ENCODE data around the gene CDC20. TPM values are rescaled to one million over a fixed set of nuclear protein-coding genes. Genes with fewer than 3 reads are reported as not detected.

The CDC20 gene
- total RNA-seq, 1 donor from 2014 or later = 0.99 TPM

DNA sequence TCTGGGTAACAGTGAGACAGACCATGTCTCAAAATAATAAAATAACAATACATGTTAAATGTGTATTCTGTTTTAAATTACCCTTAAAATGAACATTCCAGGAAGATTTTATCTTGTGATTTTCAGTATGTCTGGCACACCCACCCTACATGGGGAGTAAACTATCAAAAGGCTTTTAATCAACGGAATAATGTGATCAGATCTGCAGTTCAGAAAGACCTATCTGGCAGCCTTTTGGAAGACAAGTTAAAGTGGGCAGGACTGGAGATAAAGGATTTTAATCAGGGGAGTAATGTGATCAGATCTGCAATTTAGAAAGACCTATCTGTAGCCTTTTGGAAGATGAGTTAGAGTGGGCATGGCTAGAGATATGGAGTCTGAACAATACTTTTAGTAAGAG is 20.7 kb downstream of the CDC20 start:
- TF ChIP-seq, protein P1, sequence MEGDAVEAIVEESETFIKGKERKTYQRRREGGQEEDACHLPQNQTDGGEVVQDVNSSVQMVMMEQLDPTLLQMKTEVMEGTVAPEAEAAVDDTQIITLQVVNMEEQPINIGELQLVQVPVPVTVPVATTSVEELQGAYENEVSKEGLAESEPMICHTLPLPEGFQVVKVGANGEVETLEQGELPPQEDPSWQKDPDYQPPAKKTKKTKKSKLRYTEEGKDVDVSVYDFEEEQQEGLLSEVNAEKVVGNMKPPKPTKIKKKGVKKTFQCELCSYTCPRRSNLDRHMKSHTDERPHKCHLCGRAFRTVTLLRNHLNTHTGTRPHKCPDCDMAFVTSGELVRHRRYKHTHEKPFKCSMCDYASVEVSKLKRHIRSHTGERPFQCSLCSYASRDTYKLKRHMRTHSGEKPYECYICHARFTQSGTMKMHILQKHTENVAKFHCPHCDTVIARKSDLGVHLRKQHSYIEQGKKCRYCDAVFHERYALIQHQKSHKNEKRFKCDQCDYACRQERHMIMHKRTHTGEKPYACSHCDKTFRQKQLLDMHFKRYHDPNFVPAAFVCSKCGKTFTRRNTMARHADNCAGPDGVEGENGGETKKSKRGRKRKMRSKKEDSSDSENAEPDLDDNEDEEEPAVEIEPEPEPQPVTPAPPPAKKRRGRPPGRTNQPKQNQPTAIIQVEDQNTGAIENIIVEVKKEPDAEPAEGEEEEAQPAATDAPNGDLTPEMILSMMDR (IDR thresholded peaks at IDR 0.05; ENCODE audit: borderline replicate concordance) = no peak
- Histone ChIP-seq H3K27ac (replicated peaks) (no peak overlapping the region), H3K4me1 (peaks cover 29% of the 10 kb centered on the region), H3K36me3 (peaks cover 33% of the 10 kb centered on the region), H3K9me3 (replicated peaks) (no peaks in the 10 kb centered on the region), H3K4me3 (no peak overlapping the region), H3K27me3 (ENCODE audit: low read depth) (no peaks in the 10 kb centered on the region)
- DNase-seq = no peak
- intact Hi-C loops (cut with micrococcal nuclease) = no loop called here

DNA sequence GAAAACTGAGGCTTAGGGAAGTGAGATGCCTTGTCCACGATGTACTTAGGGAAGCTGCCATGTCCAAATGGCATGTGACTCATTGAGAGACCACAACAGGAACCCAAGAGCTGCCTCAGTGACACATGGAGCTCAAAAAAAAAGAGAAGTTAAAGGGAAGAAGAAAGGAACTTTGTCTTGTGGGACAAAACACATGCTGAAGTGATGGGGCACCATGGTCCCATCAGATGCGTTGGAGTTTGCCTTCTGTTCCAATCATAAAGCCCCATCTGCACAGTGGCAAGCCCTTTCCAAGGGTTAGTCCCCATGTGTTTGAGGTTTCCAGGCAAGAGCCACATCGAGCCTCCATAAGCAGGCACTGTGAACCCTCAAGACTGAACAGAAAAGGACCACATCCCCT is 22.8 kb downstream of the CDC20 start:
- Histone ChIP-seq H3K4me1 (peaks cover 29% of the 10 kb centered on the region), H3K4me3 (no peak overlapping the region), H3K9me3 (replicated peaks) (no peaks in the 10 kb centered on the region), H3K36me3 (peaks cover 54% of the 10 kb centered on the region), H3K27me3 (ENCODE audit: low read depth) (no peaks in the 10 kb centered on the region), H3K27ac (replicated peaks) (peak overlapping the region; percentile 58)
- TF ChIP-seq, protein P1 (IDR thresholded peaks at IDR 0.05; ENCODE audit: borderline replicate concordance) = no peak
- DNase-seq = no peak
- intact Hi-C loops (cut with micrococcal nuclease) = loop anchor here (10.0 kb wide), 1 partner anchor 157 kb away; no protein-coding TSS in a partner anchor

DNA sequence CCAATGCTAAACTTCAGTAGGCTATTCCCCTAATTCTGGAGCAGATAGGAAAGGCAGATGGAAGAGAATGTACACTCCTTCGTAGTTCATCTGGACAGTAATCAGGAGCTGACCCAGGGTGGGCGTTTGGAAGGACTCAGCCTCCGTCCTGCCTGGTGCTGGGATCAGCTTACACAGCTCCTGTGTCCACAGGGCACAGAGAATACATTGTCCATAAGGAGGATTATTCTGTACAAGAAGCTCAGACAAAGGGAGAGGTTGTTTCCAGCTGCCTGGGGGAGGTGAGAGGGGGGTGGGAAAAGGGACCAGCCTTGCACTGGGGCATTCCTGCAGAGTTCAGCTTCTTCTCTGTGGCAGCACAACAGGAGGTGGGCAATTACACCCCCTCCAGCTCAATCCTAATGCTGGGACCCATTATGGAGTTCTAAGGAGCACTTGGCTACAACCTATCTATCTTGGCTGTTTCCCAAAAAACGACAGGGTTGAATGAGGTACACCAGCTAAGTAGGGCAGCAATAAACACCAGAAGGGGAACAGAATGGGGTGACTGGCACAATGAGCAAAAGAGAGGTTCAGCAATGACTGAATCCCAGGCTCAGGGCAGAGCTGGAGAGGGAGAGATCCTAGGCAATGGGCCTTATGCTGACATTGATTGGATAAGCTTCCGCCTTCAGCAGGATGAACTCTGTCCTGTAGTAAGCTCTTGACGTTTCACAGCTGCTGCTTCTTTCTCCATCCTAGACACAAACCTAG is 23.4 kb downstream of the CDC20 start:
- intact Hi-C loops (cut with micrococcal nuclease) = loop anchor here (10.0 kb wide), 1 partner anchor 157 kb away; no protein-coding TSS in a partner anchor
- Histone ChIP-seq H3K36me3 (peaks cover 60% of the 10 kb centered on the region), H3K27ac (replicated peaks) (peak overlapping the region; percentile 58), H3K9me3 (replicated peaks) (no peaks in the 10 kb centered on the region), H3K27me3 (ENCODE audit: low read depth) (no peaks in the 10 kb centered on the region), H3K4me1 (peaks cover 32% of the 10 kb centered on the region), H3K4me3 (no peak overlapping the region)
- TF ChIP-seq, protein P1 (IDR thresholded peaks at IDR 0.05; ENCODE audit: borderline replicate concordance) = no peak
- DNase-seq = no peak

DNA sequence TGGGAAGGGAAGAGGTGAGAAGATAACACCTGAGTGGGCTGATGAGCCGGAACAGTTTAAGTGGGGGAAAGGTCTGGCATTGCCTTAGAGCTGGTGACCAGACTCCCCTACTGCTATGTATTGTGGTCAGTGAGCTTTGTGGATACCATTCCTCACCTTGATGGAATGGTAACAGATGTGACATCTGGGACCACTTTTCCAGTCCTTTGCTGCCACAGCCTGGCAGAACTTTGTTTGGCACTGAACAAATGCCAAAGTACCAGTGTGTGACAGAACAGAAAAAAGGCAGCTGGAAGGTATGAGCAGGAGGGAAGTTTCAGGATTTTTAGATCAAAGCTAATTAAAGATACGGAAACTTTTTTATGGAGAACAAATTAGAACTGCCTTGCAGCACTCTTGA is 24.7 kb downstream of the CDC20 start:
- TF ChIP-seq, protein P1 (IDR thresholded peaks at IDR 0.05; ENCODE audit: borderline replicate concordance) = peak; percentile 52
- Histone ChIP-seq H3K9me3 (replicated peaks) (no peaks in the 10 kb centered on the region), H3K27me3 (ENCODE audit: low read depth) (no peaks in the 10 kb centered on the region), H3K27ac (replicated peaks) (no peak overlapping the region), H3K4me1 (peaks cover 43% of the 10 kb centered on the region), H3K36me3 (peaks cover 64% of the 10 kb centered on the region), H3K4me3 (no peak overlapping the region)
- no peak for DNase-seq
- intact Hi-C loops (cut with micrococcal nuclease) = loop anchor here (10.0 kb wide), 1 partner anchor 159 kb away; no protein-coding TSS in a partner anchor

DNA sequence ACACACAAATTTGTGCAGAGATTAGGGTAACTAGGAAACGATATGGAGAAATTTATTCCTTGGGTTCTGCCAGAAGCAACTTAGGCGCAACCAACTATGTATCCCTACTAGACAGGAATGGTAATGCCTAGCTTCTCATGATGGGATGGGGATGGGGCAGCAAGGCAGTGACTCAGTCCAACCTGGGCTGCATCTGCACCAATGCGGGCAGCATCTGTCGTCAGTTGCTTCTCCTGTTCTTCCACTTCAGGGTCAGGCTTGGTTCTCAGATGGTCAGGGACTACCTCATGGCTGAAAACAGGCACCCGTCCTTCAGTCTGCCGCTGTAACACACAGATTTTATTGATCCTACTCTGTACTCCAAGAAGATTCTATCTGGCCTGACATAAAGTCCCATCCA is 27.9 kb downstream of the CDC20 start:
- Histone ChIP-seq H3K27ac (replicated peaks) (no peak overlapping the region), H3K4me1 (peaks cover 66% of the 10 kb centered on the region), H3K36me3 (peaks cover 52% of the 10 kb centered on the region), H3K27me3 (ENCODE audit: low read depth) (no peaks in the 10 kb centered on the region), H3K4me3 (no peak overlapping the region), H3K9me3 (replicated peaks) (no peaks in the 10 kb centered on the region)
- intact Hi-C loops (cut with micrococcal nuclease) = loop anchor here (10.0 kb wide), 1 partner anchor 162 kb away; no protein-coding TSS in a partner anchor
- DNase-seq = no peak
- TF ChIP-seq, protein P1 (IDR thresholded peaks at IDR 0.05; ENCODE audit: borderline replicate concordance) = no peak

All from left ventricle myocardium inferior (tissue), 1 donor.